H1 (cell line): ENCODE data around the gene CSF3R. TPM values are rescaled to one million over a fixed set of nuclear protein-coding genes. Genes with fewer than 3 reads are reported as not detected.

Experiments
- CTCF ChIA-PET: fragments of 300-600 bp; sonication (Branson Sonifier 250); formaldehyde crosslinking; loops from one replicate; lab custom pipeline; 2021; ENCODE audit not compliant: partially characterized antibody; lab: Charles Lee
- POLR2A ChIA-PET: fragments of 300-600 bp; sonication (Branson Sonifier 250); formaldehyde crosslinking; loops from one replicate; lab custom pipeline; 2021; ENCODE audit warnings: inconsistent platforms; ENCODE audit not compliant: partially characterized antibody; lab: Charles Lee
- DNase-seq, 2 experiments: peaks; one replicate each; pipeline versions ENCODE4 v3.0.0 to v3.0.0-alpha.2; 2010 to 2022; ENCODE audit warnings: low spot score in 2 of 2, low read depth in 1 of 2, mixed read lengths in 1 of 2
- FAIRE-seq: peaks from 2 replicates; lab custom pipeline; 2011; peaks lifted over from hg19 to GRCh38; lab: Jason Lieb, UNC
- H2AFZ ChIP-seq: 2 replicates; pipeline ENCODE4 v1.8.1; 2012; ENCODE audit warnings: low read length, inconsistent platforms
- H2AK5ac ChIP-seq: 2 replicates; pipeline ENCODE4 v1.6.1; 2013; ENCODE audit warnings: low read depth, low read length
- H2BK120ac ChIP-seq: replicated peaks from 2 replicates; pipeline ENCODE3; 2013; ENCODE audit warnings: low read depth, low read length, inconsistent platforms
- H2BK12ac ChIP-seq: 2 replicates; pipeline ENCODE4 v1.6.1; 2013; ENCODE audit warnings: low read depth, low read length
- H2BK15ac ChIP-seq: 2 replicates; pipeline ENCODE4 v1.6.1; 2013; ENCODE audit warnings: low read length
- H2BK20ac ChIP-seq: 2 replicates; pipeline ENCODE4 v1.6.1; 2013; ENCODE audit warnings: low read length
- H2BK5ac ChIP-seq: 2 replicates; pipeline ENCODE4 v1.6.1; 2013; ENCODE audit warnings: low read depth, low read length
- H3K14ac ChIP-seq: 2 replicates; pipeline ENCODE4 v1.6.1; 2013; ENCODE audit warnings: inconsistent platforms; ENCODE audit not compliant: insufficient read length
- H3K18ac ChIP-seq: 2 replicates; pipeline ENCODE4 v1.6.1; 2013; ENCODE audit warnings: low read length; ENCODE audit errors: extremely low read depth
- H3K23ac ChIP-seq: 2 replicates; pipeline ENCODE4 v1.6.1; 2013; ENCODE audit warnings: inconsistent platforms; ENCODE audit not compliant: insufficient read length
- H3K23me2 ChIP-seq: 2 replicates; pipeline ENCODE4 v1.6.1; 2013; ENCODE audit warnings: low read depth, low read length
- H3K27ac ChIP-seq: 2 replicates; pipeline ENCODE4 v1.6.1; 2011; ENCODE audit warnings: low read depth, low read length, inconsistent platforms
- H3K27me3 ChIP-seq, 4 experiments: replicated peaks in 1 of 4; 1 replicate in 1 of 4; 2 replicates in 3 of 4; pipeline versions ENCODE4 v1.6.1 to v1.8.1; 2011 to 2013; ENCODE audit warnings: low read length in 3 of 4, mild to moderate bottlenecking in 3 of 4, inconsistent platforms in 2 of 4, mixed read lengths in 2 of 4, moderate library complexity in 1 of 4; ENCODE audit not compliant: control insufficient read depth in 3 of 4, insufficient read depth in 3 of 4; ENCODE audit errors: extremely low read depth in 1 of 4
- H3K36me3 ChIP-seq, 4 experiments: 2 replicates each; pipeline versions ENCODE4 v1.6.1 to v1.8.1; 2011 to 2013; ENCODE audit warnings: mild to moderate bottlenecking in 4 of 4, low read length in 3 of 4, moderate library complexity in 2 of 4, control low read depth in 1 of 4, inconsistent platforms in 1 of 4; ENCODE audit not compliant: insufficient read depth in 4 of 4, control insufficient read depth in 2 of 4
- H3K4ac ChIP-seq: replicated peaks from 2 replicates; pipeline ENCODE3; 2013; ENCODE audit warnings: low read length, low read depth, mixed read lengths, inconsistent platforms; ENCODE audit not compliant: insufficient read length
- H3K4me1 ChIP-seq, 4 experiments: replicated peaks in 1 of 4; 1 replicate in 1 of 4; 2 replicates in 3 of 4; pipeline versions ENCODE4 v1.6.1 to v1.8.1; 2011 to 2013; ENCODE audit warnings: low read length in 3 of 4, inconsistent platforms in 2 of 4, mixed read lengths in 1 of 4; ENCODE audit not compliant: insufficient read depth in 4 of 4, control insufficient read depth in 3 of 4
- H3K4me2 ChIP-seq, 2 experiments: 2 replicates each; pipeline versions ENCODE4 v1.6.1 to v1.8.1; 2011 to 2013; ENCODE audit warnings: low read depth in 2 of 2, low read length in 2 of 2, control low read depth in 1 of 2, inconsistent platforms in 1 of 2, mild to moderate bottlenecking in 1 of 2; ENCODE audit not compliant: insufficient read depth in 1 of 2
- H3K4me3 ChIP-seq, 4 experiments: fragments of 200-600, 300-600 bp in 1 of 4; sonication (generic), shearing (Covaris generic), sonication (Bioruptor Twin) in 1 of 4; 2 replicates each; pipeline versions ENCODE4 v1.5.1 to v1.8.1; 2011 to 2016; ENCODE audit warnings: low read length in 4 of 4, low read depth in 3 of 4, control low read depth in 2 of 4, inconsistent platforms in 2 of 4, mild to moderate bottlenecking in 2 of 4, mixed read lengths in 1 of 4, moderate library complexity in 1 of 4; ENCODE audit not compliant: insufficient read depth in 2 of 4; ENCODE audit errors: extremely low read depth in 1 of 4
- H3K56ac ChIP-seq: replicated peaks from 2 replicates; pipeline ENCODE3; 2013; ENCODE audit warnings: low read depth, mild to moderate bottlenecking, mixed read lengths, low read length, inconsistent platforms; ENCODE audit not compliant: insufficient read length
- H3K79me1 ChIP-seq: 2 replicates; pipeline ENCODE4 v1.6.1; 2013; ENCODE audit warnings: low read depth, low read length, control low read depth
- H3K79me2 ChIP-seq, 2 experiments: 2 replicates each; pipeline versions ENCODE4 v1.6.1 to v1.8.1; 2012 to 2013; ENCODE audit warnings: low read length in 2 of 2, mild to moderate bottlenecking in 2 of 2, inconsistent platforms in 1 of 2; ENCODE audit not compliant: insufficient read depth in 2 of 2, control insufficient read depth in 1 of 2
- H3K9ac ChIP-seq, 4 experiments: replicated peaks in 1 of 4; 1 replicate in 1 of 4; 2 replicates in 3 of 4; pipeline versions ENCODE4 v1.6.1 to v1.8.1; 2011 to 2013; ENCODE audit warnings: low read depth in 3 of 4, low read length in 3 of 4, control low read depth in 2 of 4, mild to moderate bottlenecking in 2 of 4, moderate library complexity in 2 of 4, inconsistent platforms in 1 of 4; ENCODE audit errors: extremely low read depth in 1 of 4
- H3K9me3 ChIP-seq, 2 experiments: 2 replicates each; pipeline versions ENCODE4 v1.6.1 to v1.8.1; 2012 to 2013; ENCODE audit warnings: mild to moderate bottlenecking in 2 of 2, moderate library complexity in 2 of 2, control low read depth in 1 of 2, inconsistent platforms in 1 of 2, low read depth in 1 of 2, low read length in 1 of 2, mixed read lengths in 1 of 2; ENCODE audit not compliant: insufficient read depth in 2 of 2
- H4K20me1 ChIP-seq, 2 experiments: replicated peaks in 1 of 2; 2 replicates each; pipeline versions ENCODE3 to v1.8.1; 2011 to 2013; ENCODE audit warnings: inconsistent platforms in 2 of 2, low read length in 2 of 2, mild to moderate bottlenecking in 1 of 2; ENCODE audit not compliant: insufficient read depth in 2 of 2, control insufficient read depth in 1 of 2
- H4K5ac ChIP-seq: 2 replicates; pipeline ENCODE4 v1.6.1; 2013; ENCODE audit warnings: low read length, low read depth, mixed read lengths, inconsistent platforms; ENCODE audit not compliant: insufficient read length
- H4K8ac ChIP-seq: 2 replicates; pipeline ENCODE4 v1.8.0; 2013; ENCODE audit warnings: mild to moderate bottlenecking, moderate library complexity, low read length, inconsistent platforms; ENCODE audit not compliant: insufficient read depth; ENCODE audit errors: extremely low read depth
- H4K91ac ChIP-seq: replicated peaks from 2 replicates; pipeline ENCODE3; 2013; ENCODE audit warnings: low read length, mixed read lengths, inconsistent platforms; ENCODE audit not compliant: insufficient read length
- WGBS, 2 experiments: shearing (Covaris generic) in 1 of 2; methylation state at CpG; one replicate each; pipeline versions ENCODE4 v1.1.6 to v1.1.7; 2013 to 2015; ENCODE audit warnings: low lambda C conversion rate in 2 of 2, mixed read lengths in 2 of 2, inconsistent platforms in 1 of 2, low coverage in 1 of 2, missing lambda C conversion rate in 1 of 2; ENCODE audit not compliant: insufficient replicate concordance in 2 of 2, insufficient coverage in 1 of 2, insufficient read length in 1 of 2; ENCODE audit errors: extremely low coverage in 1 of 2, missing lambda C conversion rate in 1 of 2; 5-methylcytosine and 5-hydroxymethylcytosine counted together
- polyA plus RNA-seq, 7 experiments: library from polyadenylated mRNA; depleted of rRNA in 3 of 7; stranded (reverse) in 5 of 7; unstranded in 2 of 7; fragments of >200 nt in 5 of 7; fragments of 200-250 nt in 2 of 7; gene quantifications; 1 replicate in 5 of 7; 2 replicates in 1 of 7; 4 replicates in 1 of 7; pipeline versions ENCODE4 v1.2.1 to v1.2.3, GENCODE V29; 2011 to 2013; ENCODE audit warnings: missing spikeins in 2 of 7, mixed read lengths in 2 of 7
- total RNA-seq: library from RNA; stranded (reverse); fragmentation: NEBNext Ultra II Directional; extraction: Animal tissue kit (Norgen Biotek cat#: 25700); gene quantifications from 2 replicates; pipeline ENCODE4 v1.2.1, GENCODE V29; 2021
- TF ChIP-seq, protein P1 (sequence below): IDR thresholded peaks from 2 replicates; pipeline ENCODE4 v1.6.1; 2012; ENCODE audit warnings: low read length, inconsistent platforms

The CSF3R gene
- total and polyA plus RNA-seq, 2 of the 8 experiments (the other 6 are each of a cell fraction or from before 2014, with no cell fraction given): not detected

DNA sequence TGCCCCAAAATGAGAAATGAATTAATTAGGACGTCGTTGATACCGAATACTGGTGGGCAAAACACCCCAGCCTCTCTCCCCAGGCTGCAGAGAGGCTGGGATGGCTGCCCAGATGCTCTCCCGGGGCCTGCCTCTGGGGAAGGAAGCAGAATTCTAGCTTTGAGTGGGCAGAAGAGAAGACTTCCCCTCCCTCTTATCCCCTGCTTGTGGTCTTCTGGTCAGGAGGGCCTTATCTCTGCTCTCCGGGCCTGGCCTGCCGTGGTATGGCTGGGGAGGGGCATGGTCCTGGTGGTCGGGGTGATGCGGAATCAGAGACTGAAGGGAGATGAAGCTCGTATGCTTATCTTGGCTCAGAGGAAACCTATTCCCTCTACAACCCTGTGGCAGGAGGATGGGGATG lies 9.8 kb upstream of the CSF3R start:
- no peak for FAIRE-seq
- Histone ChIP-seq H3K23me2 (peaks cover 6% of the 10 kb centered on the region; the same call in 1 of the 2 replicates), H2BK5ac (no peak overlapping the region), H3K4me2 (no peak overlapping the region), H3K79me2 (no peaks in the 10 kb centered on the region), H3K4me1 (no peaks in the 10 kb centered on the region), H2BK120ac (no peak overlapping the region), H3K18ac (no peak overlapping the region; the same call in 1 of the 2 replicates), H3K56ac (no peak overlapping the region), H3K9ac (no peak overlapping the region), H3K14ac (no peak overlapping the region), H2AFZ (no peak overlapping the region), H2AK5ac (no peak overlapping the region; the same call in 1 of the 2 replicates), H2BK15ac (no peak overlapping the region), H3K36me3 (no peaks in the 10 kb centered on the region), H3K27ac (no peak overlapping the region), H2BK12ac (no peak overlapping the region), H3K4ac (no peak overlapping the region), H4K8ac (peak overlapping the region; percentile 71; the same call in 1 of the 2 replicates), H4K20me1 (no peaks in the 10 kb centered on the region), H3K27me3 (no peaks in the 10 kb centered on the region), H3K9me3 (no peaks in the 10 kb centered on the region), H4K5ac (no peak overlapping the region), H4K91ac (no peak overlapping the region), H3K23ac (no peak overlapping the region), H3K79me1 (no peaks in the 10 kb centered on the region), H2BK20ac (no peak overlapping the region), H3K4me3 (no peak overlapping the region)
- WGBS, 2 experiments: 82% methylated on average over 9 of the region's 9 CpGs; no CpG with 5 or more reads in 1 of the 2 experiments
- POLR2A ChIA-PET: interaction anchor here (0.9 kb wide), 1 partner anchor 10 kb away, joined by 3 read pairs; the partner anchor contains the start of gene CSF3R
- DNase-seq: no peak
- TF ChIP-seq, protein P1, sequence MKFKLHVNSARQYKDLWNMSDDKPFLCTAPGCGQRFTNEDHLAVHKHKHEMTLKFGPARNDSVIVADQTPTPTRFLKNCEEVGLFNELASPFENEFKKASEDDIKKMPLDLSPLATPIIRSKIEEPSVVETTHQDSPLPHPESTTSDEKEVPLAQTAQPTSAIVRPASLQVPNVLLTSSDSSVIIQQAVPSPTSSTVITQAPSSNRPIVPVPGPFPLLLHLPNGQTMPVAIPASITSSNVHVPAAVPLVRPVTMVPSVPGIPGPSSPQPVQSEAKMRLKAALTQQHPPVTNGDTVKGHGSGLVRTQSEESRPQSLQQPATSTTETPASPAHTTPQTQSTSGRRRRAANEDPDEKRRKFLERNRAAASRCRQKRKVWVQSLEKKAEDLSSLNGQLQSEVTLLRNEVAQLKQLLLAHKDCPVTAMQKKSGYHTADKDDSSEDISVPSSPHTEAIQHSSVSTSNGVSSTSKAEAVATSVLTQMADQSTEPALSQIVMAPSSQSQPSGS: no peak
- CTCF ChIA-PET: interaction anchor here (0.8 to 1.9 kb wide), 2 partner anchors 24 to 84 kb away, joined by 3 to 4 read pairs; no protein-coding TSS in a partner anchor
